GM19351 (cell line): Measurements from ENCODE around the gene UBAC1.
"Not testable (repeated sequence)": the region's sequence is repeated elsewhere in the genome, so short reads cannot be mapped to it uniquely, and the experiment has no call there.

Experiments
- ATAC-seq: cut with Tn5 transposase; IDR thresholded peaks from one replicate; pipeline ENCODE4 v1.9.1; 2021; ENCODE audit warnings: mild to moderate bottlenecking, moderate library complexity; ENCODE audit not compliant: unreplicated experiment

The UBAC1 gene

GRCh38 chr9:135960411-135961276 lies 529 bp downstream of the UBAC1 start:
- peak; percentile 4 for ATAC-seq

- ATAC-seq = no peak
These were observed 1.4 kb downstream of the UBAC1 start for GRCh38 chr9:135959814-135960213.

- ATAC-seq = no peak
These were observed 2.7 kb downstream of the UBAC1 start for GRCh38 chr9:135958485-135958884.

- no peak for ATAC-seq
These were observed 3.7 kb downstream of the UBAC1 start for GRCh38 chr9:135957431-135957830.

- ATAC-seq = no peak
These were observed 4.4 kb downstream of the UBAC1 start for GRCh38 chr9:135956802-135957174.

- ATAC-seq = no peak
These were observed 5.0 kb downstream of the UBAC1 start for GRCh38 chr9:135955934-135956801.

- ATAC-seq = no peak
These were observed 8.4 kb downstream of the UBAC1 start for GRCh38 chr9:135952664-135953206.

- ATAC-seq = no peak
These were observed 9.1 kb downstream of the UBAC1 start for GRCh38 chr9:135951889-135952663.

GRCh38 chr9:135951310-135951709 lies 9.9 kb downstream of the UBAC1 start:
- not testable (repeated sequence) for ATAC-seq

- not testable (repeated sequence) for ATAC-seq
These were observed 10.3 kb downstream of the UBAC1 start for GRCh38 chr9:135950841-135951240.

GRCh38 chr9:135950135-135950682 lies 11.0 kb downstream of the UBAC1 start:
- ATAC-seq = no peak

GRCh38 chr9:135949501-135950134 lies 11.6 kb downstream of the UBAC1 start:
- ATAC-seq = no peak

GRCh38 chr9:135948968-135949367 lies 12.2 kb downstream of the UBAC1 start:
- no peak for ATAC-seq

GRCh38 chr9:135948446-135948845 lies 12.7 kb downstream of the UBAC1 start:
- no peak for ATAC-seq

GRCh38 chr9:135947582-135947981 lies 13.6 kb downstream of the UBAC1 start:
- no peak for ATAC-seq

- not testable (repeated sequence) for ATAC-seq
These were observed 14.1 kb downstream of the UBAC1 start for GRCh38 chr9:135947105-135947504.

GRCh38 chr9:135946392-135946994 lies 14.7 kb downstream of the UBAC1 start:
- ATAC-seq = no peak

GRCh38 chr9:135945969-135946368 lies 15.2 kb downstream of the UBAC1 start:
- ATAC-seq = no peak

GRCh38 chr9:135944444-135945252 lies 16.5 kb downstream of the UBAC1 start:
- ATAC-seq = no peak
